Neuronal stem cell (in vitro differentiated cells): Measurements from ENCODE around the gene COL9A2.

Experiments
- DNase-seq: peaks from one replicate; pipeline ENCODE4 v3.0.0-alpha.2; 2013; ENCODE audit warnings: low spot score
- H2AFZ ChIP-seq: one replicate; pipeline ENCODE4 v1.6.1; 2013; ENCODE audit warnings: mild to moderate bottlenecking, low read length, inconsistent platforms
- H2AK5ac ChIP-seq: 2 replicates; pipeline ENCODE4 v1.6.1; 2013; ENCODE audit warnings: low read depth, mild to moderate bottlenecking, inconsistent platforms, low read length, moderate library complexity, mixed read lengths
- H2BK120ac ChIP-seq: 2 replicates; pipeline ENCODE4 v1.6.1; 2013; ENCODE audit warnings: low read depth, mild to moderate bottlenecking, inconsistent platforms, low read length, moderate library complexity, mixed read lengths
- H2BK12ac ChIP-seq: one replicate; pipeline ENCODE4 v1.6.1; 2013; ENCODE audit warnings: low read length, inconsistent platforms
- H2BK15ac ChIP-seq: 2 replicates; pipeline ENCODE4 v1.6.1; 2013; ENCODE audit warnings: mild to moderate bottlenecking, low read length, inconsistent platforms, mixed read lengths
- H2BK5ac ChIP-seq: one replicate; pipeline ENCODE4 v1.6.1; 2013; ENCODE audit warnings: inconsistent platforms, mild to moderate bottlenecking, low read length, moderate library complexity
- H3K14ac ChIP-seq: one replicate; pipeline ENCODE4 v1.6.1; 2013; ENCODE audit warnings: low read length, inconsistent platforms
- H3K18ac ChIP-seq: 2 replicates; pipeline ENCODE4 v1.6.1; 2013; ENCODE audit warnings: low read length, inconsistent platforms
- H3K23ac ChIP-seq: 2 replicates; pipeline ENCODE4 v1.6.1; 2013; ENCODE audit warnings: low read depth, mild to moderate bottlenecking, mixed read lengths, low read length, inconsistent platforms; ENCODE audit not compliant: poor library complexity
- H3K27ac ChIP-seq: replicated peaks from 3 replicates; pipeline ENCODE4 v1.5.1; 2013; ENCODE audit warnings: low read length, inconsistent platforms
- H3K27me3 ChIP-seq, 3 experiments: 2 replicates each; pipeline ENCODE4 v1.6.1; 2013; ENCODE audit warnings: low read length in 3 of 3, mild to moderate bottlenecking in 2 of 3, inconsistent platforms in 1 of 3, low read depth in 1 of 3, mixed read lengths in 1 of 3, moderate library complexity in 1 of 3; ENCODE audit not compliant: control insufficient read depth in 3 of 3, insufficient read depth in 3 of 3
- H3K36me3 ChIP-seq, 2 donors: replicated peaks in 1 of 2; 2 replicates each; pipeline ENCODE4 v1.6.1; 2013; ENCODE audit warnings: low read length in 2 of 2; ENCODE audit not compliant: control insufficient read depth in 2 of 2, insufficient read depth in 2 of 2
- H3K4ac ChIP-seq: 2 replicates; pipeline ENCODE4 v1.6.1; 2013; ENCODE audit warnings: inconsistent platforms, mild to moderate bottlenecking, low read length, moderate library complexity
- H3K4me1 ChIP-seq, 2 donors: 1 replicate in 1 of 2; 2 replicates in 1 of 2; pipeline ENCODE4 v1.6.1; 2013; ENCODE audit warnings: low read length in 2 of 2, low read depth in 1 of 2; ENCODE audit not compliant: control insufficient read depth in 2 of 2, insufficient read depth in 1 of 2
- H3K4me2 ChIP-seq: one replicate; pipeline ENCODE4 v1.6.1; 2013; ENCODE audit warnings: mild to moderate bottlenecking, low read length, inconsistent platforms; ENCODE audit not compliant: insufficient read depth, poor library complexity, severe bottlenecking
- H3K4me3 ChIP-seq, 2 donors: 2 replicates each; pipeline ENCODE4 v1.5.1; 2013; ENCODE audit warnings: low read length in 2 of 2, mild to moderate bottlenecking in 2 of 2, inconsistent platforms in 1 of 2, moderate library complexity in 1 of 2
- H3K79me1 ChIP-seq: one replicate; pipeline ENCODE4 v1.6.1; 2013; ENCODE audit warnings: low read depth, mild to moderate bottlenecking, inconsistent platforms, low read length, moderate library complexity
- H3K9ac ChIP-seq: one replicate; pipeline ENCODE4 v1.6.1; 2013; ENCODE audit warnings: mild to moderate bottlenecking, low read depth, low read length, inconsistent platforms; ENCODE audit not compliant: poor library complexity
- H3K9me3 ChIP-seq, 2 donors: replicated peaks in 1 of 2; 2 replicates each; pipeline versions ENCODE3 to v1.6.1; 2013; ENCODE audit warnings: low read length in 2 of 2, mild to moderate bottlenecking in 2 of 2, inconsistent platforms in 1 of 2, low read depth in 1 of 2, mixed read lengths in 1 of 2, moderate library complexity in 1 of 2; ENCODE audit not compliant: control insufficient read depth in 2 of 2, insufficient read depth in 1 of 2
- H4K8ac ChIP-seq: one replicate; pipeline ENCODE4 v1.6.1; 2013; ENCODE audit warnings: low read depth, mild to moderate bottlenecking, inconsistent platforms, low read length, moderate library complexity
- H4K91ac ChIP-seq: one replicate; pipeline ENCODE4 v1.6.1; 2013; ENCODE audit warnings: low read length, low read depth, mild to moderate bottlenecking, inconsistent platforms; ENCODE audit not compliant: poor library complexity
- WGBS, 2 donors: extraction: QIAGEN DNeasy Blood & Tissue Kit; methylation state at CpG; one replicate each; pipeline ENCODE4 v1.1.7; 2013; ENCODE audit warnings: missing lambda C conversion rate in 2 of 2, mixed read lengths in 1 of 2; ENCODE audit not compliant: insufficient read length in 2 of 2, insufficient replicate concordance in 1 of 2; ENCODE audit errors: extremely low coverage in 2 of 2; 5-methylcytosine and 5-hydroxymethylcytosine counted together

The COL9A2 gene

GRCh38 chr1:40265298-40265697, 51.8 kb downstream of the COL9A2 start:
- no peak overlapping the region for H3K4me2 ChIP-seq
- H3K14ac ChIP-seq = no peak overlapping the region
- no peaks in the 10 kb centered on the region for H3K27me3 ChIP-seq
- H2AK5ac ChIP-seq = no peak overlapping the region
- H4K8ac ChIP-seq = no peak overlapping the region
- no peak overlapping the region for H3K18ac ChIP-seq
- H2BK15ac ChIP-seq = no peak overlapping the region
- no peak overlapping the region for H2BK120ac ChIP-seq
- peaks cover 22 to 98% of the 10 kb centered on the region in 2 donors for H3K36me3 ChIP-seq
- no peak for DNase-seq
- H3K9me3 ChIP-seq = no peaks in the 10 kb centered on the region
- no peaks in the 10 kb centered on the region for H3K79me1 ChIP-seq
- H3K4me3 ChIP-seq = no peak overlapping the region
- H3K4me1 ChIP-seq = no peaks in the 10 kb centered on the region
- no peak overlapping the region for H2BK5ac ChIP-seq
- H4K91ac ChIP-seq = no peak overlapping the region
- H2BK12ac ChIP-seq = no peak overlapping the region
- H3K9ac ChIP-seq = no peak overlapping the region
- H3K23ac ChIP-seq = no peak overlapping the region
- H3K4ac ChIP-seq = no peak overlapping the region
- H2AFZ ChIP-seq = no peak overlapping the region
- no peak overlapping the region for H3K27ac ChIP-seq

- H3K4me3 ChIP-seq = no peak overlapping the region
- H2AFZ ChIP-seq = no peak overlapping the region
- H3K27me3 ChIP-seq = no peaks in the 10 kb centered on the region
- no peak overlapping the region for H2BK120ac ChIP-seq
- no peak overlapping the region for H2BK12ac ChIP-seq
- no peak overlapping the region for H4K91ac ChIP-seq
- no peak overlapping the region for H3K18ac ChIP-seq
- no peak overlapping the region for H2BK15ac ChIP-seq
- no peak overlapping the region for H3K27ac ChIP-seq
- H3K23ac ChIP-seq = no peak overlapping the region
- no peak overlapping the region for H3K4me2 ChIP-seq
- no peaks in the 10 kb centered on the region for H3K4me1 ChIP-seq
- DNase-seq = no peak
- H3K36me3 ChIP-seq = peaks cover 21 to 97% of the 10 kb centered on the region in 2 donors
- H3K9me3 ChIP-seq = no peaks in the 10 kb centered on the region
- H3K4ac ChIP-seq = no peak overlapping the region
- no peaks in the 10 kb centered on the region for H3K79me1 ChIP-seq
- no peak overlapping the region for H2BK5ac ChIP-seq
- no peak overlapping the region for H3K14ac ChIP-seq
- no peak overlapping the region for H3K9ac ChIP-seq
- H4K8ac ChIP-seq = no peak overlapping the region
- no peak overlapping the region for H2AK5ac ChIP-seq
- no CpG with 5 or more reads among the region's 3 CpGs for WGBS, 2 donors
Observed at GRCh38 chr1:40264354-40264781, 52.7 kb downstream of the COL9A2 start.

GRCh38 chr1:40258445-40258769, 58.7 kb downstream of the COL9A2 start:
- H3K23ac ChIP-seq = peak overlapping the region; percentile 97
- H3K14ac ChIP-seq = no peak overlapping the region
- H2BK15ac ChIP-seq = no peak overlapping the region
- peak overlapping the region; percentile 97 for H3K9ac ChIP-seq
- H3K27ac ChIP-seq = peak overlapping the region; percentile 81
- no peak for DNase-seq
- peak overlapping the region; percentile 91 for H2AFZ ChIP-seq
- WGBS, 2 donors = no CpG with 5 or more reads among the region's 10 CpGs
- H2AK5ac ChIP-seq = no peak overlapping the region
- peak overlapping the region; percentile 86 for H3K18ac ChIP-seq
- H3K27me3 ChIP-seq = no peaks in the 10 kb centered on the region
- peak overlapping the region; percentile 96 to 98 for H3K4me3 ChIP-seq
- H3K9me3 ChIP-seq = no peaks in the 10 kb centered on the region
- peak overlapping the region; percentile 38 for H2BK120ac ChIP-seq
- H2BK12ac ChIP-seq = no peak overlapping the region
- H3K4me1 ChIP-seq = no peaks in the 10 kb centered on the region
- peaks cover 9 to 47% of the 10 kb centered on the region in 2 donors for H3K36me3 ChIP-seq
- peak overlapping the region; percentile 54 for H3K4me2 ChIP-seq
- H2BK5ac ChIP-seq = no peak overlapping the region
- H3K4ac ChIP-seq = no peak overlapping the region
- no peaks in the 10 kb centered on the region for H3K79me1 ChIP-seq
- peak overlapping the region; percentile 89 for H4K8ac ChIP-seq
- no peak overlapping the region for H4K91ac ChIP-seq

- H2BK15ac ChIP-seq = no peak within 1 kb of the TSS
- no peak within 1 kb of the TSS for H3K14ac ChIP-seq
- peak within 1 kb of the TSS; percentile 97 for H3K9ac ChIP-seq
- H3K4me3 ChIP-seq = peak within 1 kb of the TSS; percentile 96 to 98
- H2AFZ ChIP-seq = peak within 1 kb of the TSS; percentile 91
- peak within 1 kb of the TSS; percentile 94 for H3K27ac ChIP-seq
- no CpG with 5 or more reads among the region's 48 CpGs for WGBS, 2 donors
- peak; percentile 97 for DNase-seq
- peak within 1 kb of the TSS; percentile 55 for H3K4me2 ChIP-seq
- H3K79me1 ChIP-seq = no peaks in the 10 kb centered on the region
- H3K23ac ChIP-seq = peak within 1 kb of the TSS; percentile 97
- peaks cover 9 to 41% of the 10 kb centered on the region in 2 donors for H3K36me3 ChIP-seq
- H3K9me3 ChIP-seq = no peaks in the 10 kb centered on the region
- no peaks in the 10 kb centered on the region for H3K4me1 ChIP-seq
- H2BK120ac ChIP-seq = peak within 1 kb of the TSS; percentile 38
- no peak within 1 kb of the TSS for H2BK12ac ChIP-seq
- no peak within 1 kb of the TSS for H2BK5ac ChIP-seq
- peak within 1 kb of the TSS; percentile 97 for H3K18ac ChIP-seq
- no peak within 1 kb of the TSS for H3K4ac ChIP-seq
- no peak within 1 kb of the TSS for H2AK5ac ChIP-seq
- H4K91ac ChIP-seq = no peak within 1 kb of the TSS
- H4K8ac ChIP-seq = peak within 1 kb of the TSS; percentile 89
- H3K27me3 ChIP-seq = no peaks in the 10 kb centered on the region
Observed at GRCh38 chr1:40257688-40258444, 59.2 kb downstream of the COL9A2 start, which contains the start of gene ZMPSTE24. Gene ZMPSTE24 (plus strand): TSS chr1:40258236. CDS start chr1:40258272, 36 bp downstream.
